ENCODE results near the gene SKAP1.
A peak's percentile ranks its signal among the peaks of the same experiment; 100 is the strongest.
"Not testable (repeated sequence)": the region's sequence is repeated elsewhere in the genome, so short reads cannot be mapped to it uniquely, and the experiment has no call there.

Gene SKAP1

GRCh38 chr17:48328457-48328856, 101.6 kb downstream of the SKAP1 start:
- no peak for DNase-seq (ENCODE audit: low read depth in 2 of 2)

GRCh38 chr17:48326310-48326709, 103.7 kb downstream of the SKAP1 start:
- no peak for DNase-seq (ENCODE audit: low read depth in 2 of 2)

GRCh38 chr17:48322060-48322459, 108.0 kb downstream of the SKAP1 start:
- no peak for DNase-seq (ENCODE audit: low read depth in 2 of 2)

- no peak for DNase-seq (ENCODE audit: low read depth in 2 of 2)
Measured at GRCh38 chr17:48317732-48318131, 112.3 kb downstream of the SKAP1 start.

GRCh38 chr17:48314716-48315115, 115.3 kb downstream of the SKAP1 start:
- no peak for DNase-seq (ENCODE audit: low read depth in 2 of 2)

- DNase-seq (ENCODE audit: low read depth in 2 of 2), result no peak
Measured at GRCh38 chr17:48313096-48313755, 116.8 kb downstream of the SKAP1 start.

- DNase-seq (ENCODE audit: low read depth in 2 of 2), result no peak
Measured at GRCh38 chr17:48311324-48311723, 118.7 kb downstream of the SKAP1 start.

- no peak for DNase-seq (ENCODE audit: low read depth in 2 of 2)
Measured at GRCh38 chr17:48310748-48311213, 119.2 kb downstream of the SKAP1 start.

GRCh38 chr17:48308581-48308980, 121.4 kb downstream of the SKAP1 start:
- no peak for DNase-seq (ENCODE audit: low read depth in 2 of 2)

- peak; percentile 27 to 28 for DNase-seq (ENCODE audit: low read depth in 2 of 2)
Measured at GRCh38 chr17:48307814-48308411, 122.1 kb downstream of the SKAP1 start.

- DNase-seq (ENCODE audit: low read depth in 2 of 2), result no peak
Measured at GRCh38 chr17:48307255-48307654, 122.8 kb downstream of the SKAP1 start.

- no peak for DNase-seq (ENCODE audit: low read depth in 2 of 2)
Measured at GRCh38 chr17:48301002-48301401, 129.0 kb downstream of the SKAP1 start.

GRCh38 chr17:48299760-48300159, 130.3 kb downstream of the SKAP1 start:
- DNase-seq (ENCODE audit: low read depth in 2 of 2), result peak in 1 of 2 donors; percentile 4

GRCh38 chr17:48297825-48298224, 132.2 kb downstream of the SKAP1 start:
- DNase-seq (ENCODE audit: low read depth in 2 of 2), result no peak

GRCh38 chr17:48296453-48296852, 133.6 kb downstream of the SKAP1 start:
- DNase-seq (ENCODE audit: low read depth in 2 of 2), result no peak

GRCh38 chr17:48295362-48296288, 134.4 kb downstream of the SKAP1 start:
- no peak for DNase-seq (ENCODE audit: low read depth in 2 of 2)

GRCh38 chr17:48294806-48295361, 135.1 kb downstream of the SKAP1 start:
- no peak for DNase-seq (ENCODE audit: low read depth in 2 of 2)

GRCh38 chr17:48294020-48294805, 135.8 kb downstream of the SKAP1 start:
- no peak for DNase-seq (ENCODE audit: low read depth in 2 of 2)

- no peak for DNase-seq (ENCODE audit: low read depth in 2 of 2)
Measured at GRCh38 chr17:48293319-48294019, 136.5 kb downstream of the SKAP1 start.

- no peak for DNase-seq (ENCODE audit: low read depth in 2 of 2)
Measured at GRCh38 chr17:48290378-48290777, 139.6 kb downstream of the SKAP1 start.

GRCh38 chr17:48286917-48287316, 143.1 kb downstream of the SKAP1 start:
- not testable (repeated sequence) for DNase-seq (ENCODE audit: low read depth in 2 of 2)

All from stimulated activated CD4-positive, alpha-beta T cell treated with anti-CD3 and anti-CD28 coated beads, Interleukin-4, amount 100 ng/mL, for 48 hours (primary cell).